HL-60/S4 (cell line): ENCODE results near the gene RMC1.
"Not testable (repeated sequence)": the region's sequence is repeated elsewhere in the genome, so short reads cannot be mapped to it uniquely, and the experiment has no call there.

ENCODE experiments used
- in situ Hi-C: fragments of 300-500 bp; cut with MboI; formaldehyde crosslinking; loops from 2 replicates; pipeline ENCODE4 v1.14.3; 2022; ENCODE audit warnings: low sequenced_read_pairs

Gene RMC1

GRCh38 chr18:23577521-23577920, 74.2 kb downstream of the RMC1 start:
- in situ Hi-C loops: not testable (repeated sequence)

- in situ Hi-C loops: no loop called here
Observed at GRCh38 chr18:23578067-23578701, 74.9 kb downstream of the RMC1 start.

GRCh38 chr18:23578891-23579653, 75.8 kb downstream of the RMC1 start:
- in situ Hi-C loops: no loop called here

GRCh38 chr18:23580677-23581367, 77.5 kb downstream of the RMC1 start:
- in situ Hi-C loops: no loop called here
